GM19239 (cell line): ENCODE data around the gene EXOC6B.

Source experiments
- DNase-seq: peaks from one replicate; pipeline ENCODE4 v3.0.0; 2011; ENCODE audit warnings: low spot score; ENCODE audit not compliant: insufficient read length
- FAIRE-seq: peaks from 2 replicates; lab custom pipeline; 2011; peaks lifted over from hg19 to GRCh38; lab: Jason Lieb, UNC

EXOC6B gene

GRCh38 chr2:72825257-72826155, at the start of gene EXOC6B:
TSS of gene EXOC6B (minus strand) at chr2:72826033.
- FAIRE-seq = peak; percentile 79

GRCh38 chr2:72871880-72872279, 46.0 kb upstream of the EXOC6B start:
- no peak for DNase-seq
- FAIRE-seq = no peak

More at GRCh38 chr2:72825257-72826155, at the start of gene EXOC6B:
- DNase-seq = peak; percentile 68

- no peak for FAIRE-seq
These were observed 45.2 kb upstream of the EXOC6B start for GRCh38 chr2:72871060-72871459.

GRCh38 chr2:72864500-72864899, 38.7 kb upstream of the EXOC6B start:
- no peak for FAIRE-seq
- no peak for DNase-seq

More at GRCh38 chr2:72871060-72871459, 45.2 kb upstream of the EXOC6B start:
- no peak for DNase-seq

GRCh38 chr2:72863046-72863445, 37.2 kb upstream of the EXOC6B start:
- FAIRE-seq (no peak), DNase-seq (no peak)

- FAIRE-seq = peak; percentile 89
These were observed 36.6 kb upstream of the EXOC6B start for GRCh38 chr2:72862239-72862988.

GRCh38 chr2:72859831-72860262, 34.0 kb upstream of the EXOC6B start:
- DNase-seq (no peak), FAIRE-seq (peak; percentile 85)

More at GRCh38 chr2:72862239-72862988, 36.6 kb upstream of the EXOC6B start:
- peak; percentile 82 for DNase-seq

GRCh38 chr2:72851333-72851732, 25.5 kb upstream of the EXOC6B start:
- DNase-seq = no peak
- FAIRE-seq = no peak

- DNase-seq = no peak
- no peak for FAIRE-seq
These were observed 23.3 kb upstream of the EXOC6B start for GRCh38 chr2:72849138-72849462.

- FAIRE-seq (no peak), DNase-seq (no peak)
These were observed 22.8 kb upstream of the EXOC6B start for GRCh38 chr2:72848436-72849137.

- DNase-seq = no peak
- no peak for FAIRE-seq
These were observed 21.9 kb upstream of the EXOC6B start for GRCh38 chr2:72847534-72848315.

- DNase-seq (no peak), FAIRE-seq (no peak)
These were observed 20.6 kb upstream of the EXOC6B start for GRCh38 chr2:72846171-72847095.

GRCh38 chr2:72843301-72843700, 17.5 kb upstream of the EXOC6B start:
- no peak for FAIRE-seq

GRCh38 chr2:72841462-72842125, 15.8 kb upstream of the EXOC6B start:
- no peak for DNase-seq
- FAIRE-seq = no peak

More at GRCh38 chr2:72843301-72843700, 17.5 kb upstream of the EXOC6B start:
- no peak for DNase-seq

GRCh38 chr2:72840066-72840465, 14.2 kb upstream of the EXOC6B start:
- no peak for FAIRE-seq
- DNase-seq = no peak

GRCh38 chr2:72837171-72837570, 11.3 kb upstream of the EXOC6B start:
- no peak for FAIRE-seq
- no peak for DNase-seq

GRCh38 chr2:72835403-72835802, 9.6 kb upstream of the EXOC6B start:
- DNase-seq (no peak), FAIRE-seq (no peak)

- FAIRE-seq = no peak
- no peak for DNase-seq
These were observed 8.8 kb upstream of the EXOC6B start for GRCh38 chr2:72834596-72834995.
